Transverse colon (tissue), 3 donors: ENCODE measurements around the gene WDR5.

Source experiments
- POLR2A ChIP-seq: fragments of 450-650 bp; IDR thresholded peaks from one replicate; pipeline ENCODE4 v1.6.1; 2016; ENCODE audit warnings: antibody characterized with exemption, mild to moderate bottlenecking, moderate library complexity
- TF ChIP-seq, protein P1 (sequence below), 5 experiments: fragments of 200-600 bp in 3 of 5; fragments of 450-650 bp in 2 of 5; sonication (generic) in 3 of 5; IDR thresholded peaks; 1 replicate in 2 of 5; 2 replicates in 3 of 5; pipeline ENCODE4 v1.5.1; 2016 to 2017; ENCODE audit warnings: antibody characterized with exemption in 5 of 5, inconsistent platforms in 3 of 5, mild to moderate bottlenecking in 2 of 5, moderate library complexity in 1 of 5

GRCh38 chr9:134203224-134203623 is 67.3 kb downstream of the WDR5 start:
- TF ChIP-seq, protein P1, sequence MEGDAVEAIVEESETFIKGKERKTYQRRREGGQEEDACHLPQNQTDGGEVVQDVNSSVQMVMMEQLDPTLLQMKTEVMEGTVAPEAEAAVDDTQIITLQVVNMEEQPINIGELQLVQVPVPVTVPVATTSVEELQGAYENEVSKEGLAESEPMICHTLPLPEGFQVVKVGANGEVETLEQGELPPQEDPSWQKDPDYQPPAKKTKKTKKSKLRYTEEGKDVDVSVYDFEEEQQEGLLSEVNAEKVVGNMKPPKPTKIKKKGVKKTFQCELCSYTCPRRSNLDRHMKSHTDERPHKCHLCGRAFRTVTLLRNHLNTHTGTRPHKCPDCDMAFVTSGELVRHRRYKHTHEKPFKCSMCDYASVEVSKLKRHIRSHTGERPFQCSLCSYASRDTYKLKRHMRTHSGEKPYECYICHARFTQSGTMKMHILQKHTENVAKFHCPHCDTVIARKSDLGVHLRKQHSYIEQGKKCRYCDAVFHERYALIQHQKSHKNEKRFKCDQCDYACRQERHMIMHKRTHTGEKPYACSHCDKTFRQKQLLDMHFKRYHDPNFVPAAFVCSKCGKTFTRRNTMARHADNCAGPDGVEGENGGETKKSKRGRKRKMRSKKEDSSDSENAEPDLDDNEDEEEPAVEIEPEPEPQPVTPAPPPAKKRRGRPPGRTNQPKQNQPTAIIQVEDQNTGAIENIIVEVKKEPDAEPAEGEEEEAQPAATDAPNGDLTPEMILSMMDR (IDR thresholded peaks at IDR 0.05), result no peak
- TF ChIP-seq POLR2A, result no peak
